Upper lobe of right lung (tissue), 1 donor: ENCODE results near the gene COX18. TPM values are rescaled to one million over a fixed set of nuclear protein-coding genes. Genes with fewer than 3 reads are reported as not detected.

ENCODE experiments used
- ATAC-seq: fragments of 200-7000 bp; cut with Tn5 transposase; one replicate; pipeline ENCODE4 v1.9.1; 2020; ENCODE audit warnings: mild to moderate bottlenecking, moderate library complexity
- DNase-seq: peaks from one replicate; pipeline ENCODE4 v3.0.0-alpha.2; 2020
- H3K27ac ChIP-seq: fragments of 200-600 bp; one replicate; pipeline ENCODE4 v1.8.0; 2022
- H3K27me3 ChIP-seq: fragments of 200-600 bp; one replicate; pipeline ENCODE4 v1.8.0; 2022; ENCODE audit warnings: mild to moderate bottlenecking
- H3K36me3 ChIP-seq: fragments of 200-600 bp; one replicate; pipeline ENCODE4 v1.8.0; 2022
- H3K4me1 ChIP-seq: fragments of 200-600 bp; one replicate; pipeline ENCODE4 v1.8.0; 2022
- H3K4me3 ChIP-seq: fragments of 200-600 bp; one replicate; pipeline ENCODE4 v1.8.0; 2022; ENCODE audit warnings: mild to moderate bottlenecking
- H3K9me3 ChIP-seq: fragments of 200-600 bp; one replicate; pipeline ENCODE4 v1.8.0; 2022
- intact Hi-C: fragments of 100-400 bp; cut with DNase I; formaldehyde crosslinking; loops from one replicate; pipeline ENCODE4 v1.11.0; 2022
- long read RNA-seq: library from polyadenylated mRNA; unstranded; transcript quantifications from one replicate; pipeline ENCODE4 v2.0.0, GENCODE V29; 2021
- total RNA-seq: library from RNA; stranded (reverse); fragmentation: NEBNext Ultra II Directional; extraction: Animal tissue kit (Norgen Biotek cat#: 25700); gene quantifications from one replicate; pipeline ENCODE4 v1.2.1, GENCODE V29; 2021
- TF ChIP-seq, protein P1 (sequence below): fragments of 200-600 bp; IDR thresholded peaks from one replicate; pipeline ENCODE4 v1.8.0; 2022; ENCODE audit warnings: antibody characterized with exemption
- donor health status: DM: no; HTN: yes; CAD: no; lungs with severe emphysema.

The COX18 gene
- total RNA-seq: 13.2 TPM
- long read RNA-seq, partial matches to known transcripts: 0 of 4 reads
- long read RNA-seq, other reads (novel, unspliced or antisense): 3 of 4 reads

- DNase-seq (peak; percentile 99), ATAC-seq (peak; percentile 96)
- H3K36me3 ChIP-seq: peaks cover 12% of the 10 kb centered on the region
- peak within 1 kb of the TSS; percentile 81 for H3K4me3 ChIP-seq
- intact Hi-C loops: no loop called here
- no peaks in the 10 kb centered on the region for H3K27me3 ChIP-seq
- peak within 1 kb of the TSS; percentile 97 for H3K27ac ChIP-seq
- H3K9me3 ChIP-seq: no peaks in the 10 kb centered on the region
- TF ChIP-seq, protein P1, sequence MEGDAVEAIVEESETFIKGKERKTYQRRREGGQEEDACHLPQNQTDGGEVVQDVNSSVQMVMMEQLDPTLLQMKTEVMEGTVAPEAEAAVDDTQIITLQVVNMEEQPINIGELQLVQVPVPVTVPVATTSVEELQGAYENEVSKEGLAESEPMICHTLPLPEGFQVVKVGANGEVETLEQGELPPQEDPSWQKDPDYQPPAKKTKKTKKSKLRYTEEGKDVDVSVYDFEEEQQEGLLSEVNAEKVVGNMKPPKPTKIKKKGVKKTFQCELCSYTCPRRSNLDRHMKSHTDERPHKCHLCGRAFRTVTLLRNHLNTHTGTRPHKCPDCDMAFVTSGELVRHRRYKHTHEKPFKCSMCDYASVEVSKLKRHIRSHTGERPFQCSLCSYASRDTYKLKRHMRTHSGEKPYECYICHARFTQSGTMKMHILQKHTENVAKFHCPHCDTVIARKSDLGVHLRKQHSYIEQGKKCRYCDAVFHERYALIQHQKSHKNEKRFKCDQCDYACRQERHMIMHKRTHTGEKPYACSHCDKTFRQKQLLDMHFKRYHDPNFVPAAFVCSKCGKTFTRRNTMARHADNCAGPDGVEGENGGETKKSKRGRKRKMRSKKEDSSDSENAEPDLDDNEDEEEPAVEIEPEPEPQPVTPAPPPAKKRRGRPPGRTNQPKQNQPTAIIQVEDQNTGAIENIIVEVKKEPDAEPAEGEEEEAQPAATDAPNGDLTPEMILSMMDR: no peak
- peaks cover 12% of the 10 kb centered on the region for H3K4me1 ChIP-seq
Measured at GRCh38 chr4:73069338-73070073, at the start of gene COX18. TSS of gene COX18 (minus strand) at chr4:73069716. CDS start at chr4:73069649, 67 bp downstream.

GRCh38 chr4:73109493-73109892 is 40.0 kb upstream of the COX18 start:
- Histone ChIP-seq H3K27me3 (no peaks in the 10 kb centered on the region), H3K4me3 (no peak overlapping the region), H3K9me3 (no peaks in the 10 kb centered on the region), H3K36me3 (peaks cover 75% of the 10 kb centered on the region), H3K27ac (no peak overlapping the region), H3K4me1 (no peaks in the 10 kb centered on the region)
- no peak for ATAC-seq
- DNase-seq: no peak
- intact Hi-C loops: no loop called here
- TF ChIP-seq, protein P1: no peak

DNA sequence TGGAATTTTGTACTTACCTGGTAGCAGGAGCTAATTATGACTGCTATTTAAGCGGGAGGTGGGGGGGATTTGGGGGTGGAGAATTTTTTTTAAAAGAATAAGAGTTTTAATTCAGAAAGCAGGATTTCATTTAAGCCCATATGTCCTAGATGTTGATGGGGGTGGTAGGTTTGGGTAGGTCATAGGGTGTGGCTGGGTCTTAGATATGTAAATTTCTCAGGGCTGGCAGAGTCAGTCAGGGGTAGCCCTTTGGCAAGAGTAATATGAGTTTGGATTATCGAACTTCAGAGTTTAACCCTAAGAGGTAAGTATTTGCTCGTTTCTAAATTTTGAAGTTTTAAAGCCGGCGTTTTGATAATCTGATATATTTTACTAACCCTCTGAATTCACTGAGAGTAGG is 35.2 kb upstream of the COX18 start:
- DNase-seq (no peak), ATAC-seq (no peak)
- intact Hi-C loops: no loop called here
- H3K36me3 ChIP-seq: peaks cover 77% of the 10 kb centered on the region
- no peak overlapping the region for H3K4me3 ChIP-seq
- no peak overlapping the region for H3K27ac ChIP-seq
- TF ChIP-seq, protein P1: no peak
- no peaks in the 10 kb centered on the region for H3K4me1 ChIP-seq
- H3K9me3 ChIP-seq: no peaks in the 10 kb centered on the region
- H3K27me3 ChIP-seq: no peaks in the 10 kb centered on the region

- DNase-seq (no peak), ATAC-seq (no peak)
- intact Hi-C loops: no loop called here
- no peak overlapping the region for H3K4me3 ChIP-seq
- no peaks in the 10 kb centered on the region for H3K4me1 ChIP-seq
- peaks cover 72% of the 10 kb centered on the region for H3K36me3 ChIP-seq
- H3K27ac ChIP-seq: no peak overlapping the region
- no peaks in the 10 kb centered on the region for H3K9me3 ChIP-seq
- no peaks in the 10 kb centered on the region for H3K27me3 ChIP-seq
- TF ChIP-seq, protein P1: no peak
Measured at GRCh38 chr4:73103799-73104503, 34.4 kb upstream of the COX18 start.

GRCh38 chr4:73099143-73099542 is 29.6 kb upstream of the COX18 start:
- no peaks in the 10 kb centered on the region for H3K9me3 ChIP-seq
- H3K27me3 ChIP-seq: no peaks in the 10 kb centered on the region
- H3K36me3 ChIP-seq: peaks cover 76% of the 10 kb centered on the region
- no peak overlapping the region for H3K4me3 ChIP-seq
- no peak for DNase-seq
- peak; percentile 40 for ATAC-seq
- H3K4me1 ChIP-seq: no peaks in the 10 kb centered on the region
- TF ChIP-seq, protein P1: no peak
- no peak overlapping the region for H3K27ac ChIP-seq
- intact Hi-C loops: no loop called here
